BJ (cell line): ENCODE data around the gene MRI1. TPM values are rescaled to one million over a fixed set of nuclear protein-coding genes. Genes with fewer than 3 reads are reported as not detected.

Experiments used
- CTCF ChIA-PET: fragments of 350-600 bp; formaldehyde crosslinking; extraction: SDS; loops from one replicate; lab custom pipeline; 2021; ENCODE audit warnings: antibody characterized with exemption, inconsistent platforms; lab: Yijun Ruan, JAX
- POLR2A ChIA-PET: fragments of 300-600 bp; sonication (Branson Sonifier 250); formaldehyde crosslinking; extraction: SDS; loops from one replicate; lab custom pipeline; 2021; ENCODE audit warnings: antibody characterized with exemption; lab: Charles Lee
- DNase-seq: peaks from one replicate; pipeline ENCODE4 v3.0.0-alpha.2; 2011; ENCODE audit warnings: low read depth
- H3K27me3 ChIP-seq: 2 replicates; pipeline ENCODE4 v1.6.0; 2011; ENCODE audit warnings: low read length; ENCODE audit not compliant: control insufficient read depth, insufficient read depth
- H3K36me3 ChIP-seq: 2 replicates; pipeline ENCODE4 v1.5.1; 2011; ENCODE audit warnings: low read length; ENCODE audit not compliant: control insufficient read depth, insufficient read depth
- H3K4me3 ChIP-seq: 2 replicates; pipeline ENCODE4 v1.5.1; 2011; ENCODE audit warnings: low read depth, mild to moderate bottlenecking, control low read depth, low read length
- CTCF ChIP-seq: IDR thresholded peaks from 2 replicates; pipeline ENCODE4 v1.5.1; 2011; ENCODE audit warnings: low read depth, mild to moderate bottlenecking, control low read depth, inconsistent platforms, low read length, moderate library complexity; ENCODE audit not compliant: insufficient read depth
- polyA minus RNA-seq: library from RNA; depleted of rRNA, polyadenylated mRNA; stranded (reverse); fragments of >200 nt; gene quantifications from 2 replicates; pipeline ENCODE4 v1.2.3, GENCODE V29; 2011; rRNA and poly(A)+ RNA removed
- polyA plus RNA-seq: library from polyadenylated mRNA; depleted of rRNA; stranded (reverse); fragments of >200 nt; gene quantifications from 2 replicates; pipeline ENCODE4 v1.2.3, GENCODE V29; 2011; rRNA removed

MRI1 gene
- polyA plus RNA-seq (28.4 and 42.1 TPM in 2 replicates), polyA minus RNA-seq (17.5 and 26.0 TPM in 2 replicates)

- Histone ChIP-seq H3K4me3 (peak within 1 kb of the TSS; percentile 89), H3K27me3 (no peaks in the 10 kb centered on the region), H3K36me3 (peaks cover 27% of the 10 kb centered on the region)
- POLR2A ChIA-PET: interaction anchor here (1.0 kb wide), 1 partner anchor 24 kb away, joined by 7 read pairs; no protein-coding TSS in a partner anchor
- DNase-seq: no peak
- no peak for TF ChIP-seq CTCF
- CTCF ChIA-PET: interaction anchor here (1.0 to 1.4 kb wide), 3 partner anchors 11 to 98 kb away, joined by 3 to 4 read pairs (median 3); no protein-coding TSS in a partner anchor
Observed at GRCh38 chr19:13764101-13764807, at the start of gene MRI1. MRI1 (plus strand) TSS chr19:13764522; CDS start chr19:13764589, 67 bp downstream.

GRCh38 chr19:13717194-13717643 is 47.1 kb upstream of the MRI1 start:
- POLR2A ChIA-PET: no interaction called here
- TF ChIP-seq CTCF: no peak
- Histone ChIP-seq H3K27me3 (no peaks in the 10 kb centered on the region), H3K4me3 (no peak overlapping the region), H3K36me3 (no peaks in the 10 kb centered on the region)
- no peak for DNase-seq
- CTCF ChIA-PET: interaction anchor here (1.5 to 1.7 kb wide), 3 partner anchors 117 to 128 kb away, joined by 4 to 8 read pairs (median 4); no protein-coding TSS in a partner anchor

DNA sequence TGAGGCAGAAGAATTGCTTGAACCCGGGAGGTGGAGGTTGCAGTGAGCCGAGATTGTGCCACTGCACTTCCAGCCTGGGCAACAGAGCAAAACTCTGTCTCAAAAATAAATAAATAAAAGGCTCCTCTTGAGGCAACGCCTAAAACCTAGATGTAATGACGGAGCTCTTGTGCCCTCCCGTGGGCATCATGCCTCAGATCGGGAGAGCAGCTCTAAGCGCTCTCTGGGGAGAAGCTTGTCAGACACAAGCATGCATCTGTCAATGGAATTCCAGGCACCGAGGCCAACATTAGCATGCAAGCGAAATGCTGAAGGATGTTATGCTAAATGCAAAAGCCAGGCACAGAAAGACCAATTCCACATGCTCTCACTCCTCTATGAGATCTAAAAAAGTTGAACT is 45.6 kb upstream of the MRI1 start:
- H3K36me3 ChIP-seq: no peaks in the 10 kb centered on the region
- no peak for DNase-seq
- TF ChIP-seq CTCF: peak; percentile 51
- POLR2A ChIA-PET: no interaction called here
- H3K27me3 ChIP-seq: no peaks in the 10 kb centered on the region
- no peak overlapping the region for H3K4me3 ChIP-seq
- CTCF ChIA-PET: interaction anchor here (0.6 to 6.2 kb wide), 5 partner anchors 11 to 441 kb away, joined by 3 to 105 read pairs (median 4); no protein-coding TSS in a partner anchor

GRCh38 chr19:13722146-13722545 is 42.2 kb upstream of the MRI1 start:
- Histone ChIP-seq H3K27me3 (no peaks in the 10 kb centered on the region), H3K4me3 (no peak overlapping the region), H3K36me3 (no peaks in the 10 kb centered on the region)
- no peak for DNase-seq
- CTCF ChIA-PET: interaction anchor here (0.8 to 6.2 kb wide), 11 partner anchors 14 to 441 kb away, joined by 3 to 105 read pairs (median 4); partner anchors contain the start of genes MISP3 and ZSWIM4
- POLR2A ChIA-PET: no interaction called here
- no peak for TF ChIP-seq CTCF

DNA sequence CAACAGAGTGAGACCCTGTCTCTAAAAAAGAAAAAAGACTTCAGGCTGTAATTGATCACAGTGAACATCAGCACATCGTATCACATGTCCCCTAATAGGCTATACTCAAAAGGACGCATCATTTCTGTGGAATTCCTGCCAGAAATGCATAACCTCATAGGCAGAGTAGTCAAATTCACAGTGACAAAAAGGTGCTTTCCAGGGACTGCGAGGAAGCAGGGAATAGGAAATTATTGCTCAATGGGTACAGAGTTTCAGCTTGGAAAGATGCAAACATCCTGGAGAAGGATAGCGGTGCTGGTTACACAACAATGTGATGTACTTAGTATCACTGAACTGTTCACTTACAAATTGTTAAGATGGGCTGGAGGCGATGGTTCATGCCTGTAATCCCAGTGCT is 41.1 kb upstream of the MRI1 start:
- CTCF ChIA-PET: interaction anchor here (0.7 to 6.2 kb wide), 3 partner anchors 126 to 445 kb away, joined by 3 to 105 read pairs (median 4); no protein-coding TSS in a partner anchor
- no peak for TF ChIP-seq CTCF

More for the DNA sequence above, 41.1 kb upstream of the MRI1 start:
- Histone ChIP-seq H3K36me3 (no peaks in the 10 kb centered on the region), H3K27me3 (no peaks in the 10 kb centered on the region), H3K4me3 (no peak overlapping the region)
- POLR2A ChIA-PET: no interaction called here
- no peak for DNase-seq
